ENCODE results near the gene SHF.

The SHF gene

DNA sequence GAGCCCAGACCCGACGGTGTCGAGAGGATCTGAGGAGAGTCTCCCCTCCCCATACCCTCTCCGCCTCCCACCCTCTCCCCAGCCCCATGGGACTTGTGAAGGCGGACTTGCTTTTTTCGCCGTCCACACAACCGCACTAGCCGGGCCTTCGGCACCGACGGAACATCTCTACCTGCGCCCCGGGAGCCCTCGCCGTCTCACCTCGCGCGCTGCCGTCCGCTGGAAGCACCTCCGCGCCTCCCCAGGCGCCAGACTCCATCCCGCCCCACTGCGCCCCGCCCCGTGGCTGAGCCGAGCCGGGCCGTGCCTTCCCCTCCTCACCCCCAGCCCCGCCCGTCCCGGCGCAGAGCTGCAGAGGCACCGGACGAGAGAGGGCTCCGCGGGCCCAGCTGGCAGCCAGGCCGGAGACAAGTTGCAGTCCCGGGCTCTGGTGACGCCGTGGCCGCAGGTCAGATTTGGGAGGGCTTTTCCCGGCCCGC, 58.1 kb downstream of the SHF start, which contains the start of the genes DUOX1 and DUOXA1:
TSS of gene DUOX1 (plus strand) at position 344 of the 479 bp plus-strand sequence. CDS start 1,973 bp downstream, outside the sequence.
TSS of gene DUOXA1 (minus strand) at position 229 of the 479 bp plus-strand sequence. CDS start 6,865 bp downstream, outside the sequence.
- DNase-seq (ENCODE audit: low read depth in 2 of 2, low spot score in 1 of 2) = no peak

- DNase-seq (ENCODE audit: low read depth in 2 of 2, low spot score in 1 of 2) = no peak
These were observed 58.7 kb downstream of the SHF start for GRCh38 chr15:45128971-45129639.

DNA sequence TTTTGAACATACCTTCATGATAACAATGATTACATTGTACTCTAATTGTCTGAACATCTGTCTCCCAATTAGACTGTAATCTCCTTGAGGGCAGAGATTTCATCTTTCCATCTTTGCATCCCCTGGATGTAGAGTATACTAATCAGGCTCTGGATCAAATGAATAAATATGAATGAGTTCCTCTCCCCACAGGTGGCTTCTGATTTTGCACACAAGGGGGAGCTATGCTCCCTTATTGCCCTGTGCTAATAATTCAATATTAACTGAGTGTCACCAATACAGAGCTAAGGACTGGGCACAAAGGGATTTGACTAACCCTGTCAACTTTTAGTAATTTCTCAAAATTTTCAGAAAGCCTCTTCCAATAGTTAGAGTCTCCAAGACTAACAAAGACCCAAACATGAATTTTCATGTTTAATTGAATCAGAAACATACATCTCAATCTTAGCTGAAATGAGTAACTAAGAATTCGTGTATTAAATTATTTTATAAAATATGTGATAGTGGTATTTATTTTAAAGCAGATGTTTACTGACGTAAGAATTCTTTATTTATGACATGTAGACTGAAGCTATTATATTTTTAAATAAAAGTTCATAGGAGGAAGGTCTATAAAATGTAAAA, 61.1 kb downstream of the SHF start:
- peak in 1 of 2 donors; percentile 11 for DNase-seq (ENCODE audit: low read depth in 2 of 2, low spot score in 1 of 2)

- no peak for DNase-seq (ENCODE audit: low read depth in 2 of 2, low spot score in 1 of 2)
These were observed 64.4 kb downstream of the SHF start for GRCh38 chr15:45123397-45123796.

GRCh38 chr15:45122719-45123118, 65.0 kb downstream of the SHF start:
- DNase-seq (ENCODE audit: low read depth in 2 of 2, low spot score in 1 of 2) = no peak

DNA sequence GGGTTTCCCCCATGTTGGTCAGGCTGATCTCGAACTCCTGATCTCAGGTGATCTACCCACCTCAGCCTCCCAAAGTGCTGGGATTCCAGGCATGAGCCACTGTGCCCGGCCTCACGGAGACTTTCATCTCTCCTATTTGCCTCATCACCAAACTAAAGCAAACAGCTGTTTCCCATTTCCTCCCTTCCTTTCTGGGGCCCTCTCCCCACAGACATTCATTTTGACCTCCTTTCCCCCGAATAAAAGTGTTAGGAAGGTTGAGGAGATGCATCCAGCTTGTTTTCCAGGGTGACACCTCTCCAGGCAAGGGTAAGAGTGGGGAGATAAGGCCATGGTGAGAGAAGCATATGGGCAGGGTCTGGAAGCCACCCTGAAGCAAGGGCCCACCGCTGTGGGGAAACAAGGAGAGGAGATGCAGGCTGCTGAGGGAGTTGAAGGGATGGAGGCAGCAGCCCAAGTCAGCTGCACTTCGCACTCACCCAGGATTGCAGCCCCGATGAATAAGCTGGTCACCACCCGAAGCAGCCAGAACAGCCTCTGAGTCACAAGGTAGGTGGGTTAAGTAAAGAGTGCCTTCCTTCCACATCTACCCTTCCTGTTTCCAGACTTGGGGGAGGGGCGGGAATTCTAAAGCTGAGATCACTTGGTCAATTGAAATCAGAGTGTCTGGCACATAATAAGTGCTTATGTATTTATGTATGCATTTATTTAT, 65.9 kb downstream of the SHF start:
- DNase-seq (ENCODE audit: low read depth in 2 of 2, low spot score in 1 of 2) = no peak

GRCh38 chr15:45121020-45121419, 66.7 kb downstream of the SHF start:
- no peak for DNase-seq (ENCODE audit: low read depth in 2 of 2, low spot score in 1 of 2)

GRCh38 chr15:45120081-45120972, 67.4 kb downstream of the SHF start:
- DNase-seq (ENCODE audit: low read depth in 2 of 2, low spot score in 1 of 2) = no peak

GRCh38 chr15:45118996-45119395, 68.8 kb downstream of the SHF start:
- no peak for DNase-seq (ENCODE audit: low read depth in 2 of 2, low spot score in 1 of 2)

DNA sequence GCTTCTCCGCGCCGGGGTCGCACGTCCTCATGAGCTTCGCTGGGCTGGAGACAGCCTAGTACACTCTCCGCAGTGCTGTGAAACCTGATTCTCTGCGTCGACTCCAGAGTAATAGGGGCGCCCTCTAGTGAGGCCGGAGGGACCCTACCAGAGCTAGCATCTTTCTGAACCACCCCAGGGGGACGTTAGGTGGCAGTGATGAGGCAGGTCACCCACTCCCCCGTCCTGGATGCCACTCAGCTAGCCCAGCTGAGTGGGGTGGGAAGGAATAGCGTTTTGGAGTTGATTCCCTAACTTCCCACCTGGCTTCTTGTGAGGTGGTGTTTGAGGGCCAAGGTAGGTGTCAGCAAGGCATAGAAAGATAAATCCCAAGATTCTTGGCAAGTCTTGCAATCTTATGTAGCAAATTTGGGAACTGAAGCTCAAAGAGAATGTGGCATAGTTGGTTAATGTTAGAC, 69.6 kb downstream of the SHF start:
- peak; percentile 64 to 65 for DNase-seq (ENCODE audit: low read depth in 2 of 2, low spot score in 1 of 2)

DNA sequence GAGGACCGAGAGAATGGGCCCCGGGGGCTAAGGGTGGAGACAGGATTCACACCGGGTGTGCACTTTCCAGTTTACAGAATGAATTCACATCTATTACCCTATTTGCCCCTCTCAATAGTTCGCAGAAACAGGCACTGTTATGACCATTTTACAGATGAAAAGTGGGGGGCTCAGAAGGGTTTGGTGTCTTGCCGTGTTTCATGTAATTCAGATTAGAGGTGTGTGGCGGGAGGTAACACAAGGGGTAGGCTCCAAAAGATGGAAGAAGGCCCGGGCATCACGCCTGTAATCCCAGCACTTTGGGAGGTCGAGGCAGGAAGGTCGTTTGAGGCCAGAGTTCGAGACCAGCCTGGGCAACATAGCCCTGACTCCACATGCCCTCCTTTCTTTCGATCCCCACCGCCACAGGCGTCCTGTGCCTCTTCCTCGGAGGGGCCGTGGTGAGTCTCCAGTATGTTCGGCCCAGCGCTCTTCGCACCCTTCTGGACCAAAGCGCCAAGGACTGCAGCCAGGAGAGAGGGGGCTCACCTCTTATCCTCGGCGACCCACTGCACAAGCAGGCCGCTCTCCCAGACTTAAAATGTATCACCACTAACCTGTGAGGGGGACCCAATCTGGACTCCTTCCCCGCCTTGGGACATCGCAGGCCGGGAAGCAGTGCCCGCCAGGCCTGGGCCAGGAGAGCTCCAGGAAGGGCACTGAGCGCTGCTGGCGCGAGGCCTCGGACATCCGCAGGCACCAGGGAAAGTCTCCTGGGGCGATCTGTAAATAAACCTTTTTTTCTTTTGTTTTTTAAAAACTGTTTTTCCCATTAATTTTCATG, 70.2 kb downstream of the SHF start:
- no peak for DNase-seq (ENCODE audit: low read depth in 2 of 2, low spot score in 1 of 2)

Measured in stimulated activated CD8-positive, alpha-beta memory T cell treated with anti-CD3 and anti-CD28 coated beads, Interleukin-4, amount 100 ng/mL, for 4 hours (primary cell).